Measurements from ENCODE around the gene CEP112.

CEP112 gene

DNA sequence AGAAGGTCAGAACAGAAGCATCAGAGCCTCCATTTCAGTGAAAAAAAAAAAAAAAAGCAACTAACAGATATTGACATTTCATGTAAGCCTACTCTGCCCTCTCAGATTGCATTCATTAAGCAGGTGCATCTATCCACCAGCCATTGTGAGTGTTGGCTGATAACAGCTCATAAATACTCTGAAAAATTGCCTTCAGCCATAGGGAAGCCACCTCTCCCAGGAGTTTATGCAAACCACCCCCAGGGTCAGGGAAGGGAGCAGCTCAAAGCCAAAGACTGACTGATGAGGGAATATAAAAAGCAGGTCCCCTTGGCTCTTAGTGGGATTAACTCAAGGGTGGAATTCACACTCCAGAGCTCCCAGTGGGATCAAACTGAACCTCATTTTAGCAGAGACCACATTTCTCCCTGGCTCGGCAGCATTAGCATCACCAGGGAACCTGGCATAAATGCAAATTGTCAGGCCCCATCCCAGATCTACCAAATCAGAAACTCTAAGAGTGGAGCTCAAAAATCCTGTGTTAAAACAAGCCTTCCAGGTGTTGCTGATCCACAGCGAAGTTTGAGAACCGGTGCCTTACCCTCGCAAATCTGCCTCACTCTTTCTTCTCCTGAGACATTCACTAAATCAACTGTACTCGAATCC, 23.1 kb upstream of the CEP112 start:
- TF ChIP-seq, protein P1, sequence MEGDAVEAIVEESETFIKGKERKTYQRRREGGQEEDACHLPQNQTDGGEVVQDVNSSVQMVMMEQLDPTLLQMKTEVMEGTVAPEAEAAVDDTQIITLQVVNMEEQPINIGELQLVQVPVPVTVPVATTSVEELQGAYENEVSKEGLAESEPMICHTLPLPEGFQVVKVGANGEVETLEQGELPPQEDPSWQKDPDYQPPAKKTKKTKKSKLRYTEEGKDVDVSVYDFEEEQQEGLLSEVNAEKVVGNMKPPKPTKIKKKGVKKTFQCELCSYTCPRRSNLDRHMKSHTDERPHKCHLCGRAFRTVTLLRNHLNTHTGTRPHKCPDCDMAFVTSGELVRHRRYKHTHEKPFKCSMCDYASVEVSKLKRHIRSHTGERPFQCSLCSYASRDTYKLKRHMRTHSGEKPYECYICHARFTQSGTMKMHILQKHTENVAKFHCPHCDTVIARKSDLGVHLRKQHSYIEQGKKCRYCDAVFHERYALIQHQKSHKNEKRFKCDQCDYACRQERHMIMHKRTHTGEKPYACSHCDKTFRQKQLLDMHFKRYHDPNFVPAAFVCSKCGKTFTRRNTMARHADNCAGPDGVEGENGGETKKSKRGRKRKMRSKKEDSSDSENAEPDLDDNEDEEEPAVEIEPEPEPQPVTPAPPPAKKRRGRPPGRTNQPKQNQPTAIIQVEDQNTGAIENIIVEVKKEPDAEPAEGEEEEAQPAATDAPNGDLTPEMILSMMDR (IDR thresholded peaks at IDR 0.05; ENCODE audit: unreplicated experiment in 3 of 3): no peak
- no peaks in the 10 kb centered on the region for H3K4me1 Mint-ChIP-seq
- peaks cover 1% of the 10 kb centered on the region for H3K27me3 Mint-ChIP-seq (ENCODE audit: low read depth)
- H3K9me3 Mint-ChIP-seq: no peaks in the 10 kb centered on the region
- no peaks in the 10 kb centered on the region for H3K36me3 Mint-ChIP-seq (ENCODE audit: low read depth)
- no peak overlapping the region for H3K27ac Mint-ChIP-seq
- H3K4me3 Mint-ChIP-seq: no peak overlapping the region

DNA sequence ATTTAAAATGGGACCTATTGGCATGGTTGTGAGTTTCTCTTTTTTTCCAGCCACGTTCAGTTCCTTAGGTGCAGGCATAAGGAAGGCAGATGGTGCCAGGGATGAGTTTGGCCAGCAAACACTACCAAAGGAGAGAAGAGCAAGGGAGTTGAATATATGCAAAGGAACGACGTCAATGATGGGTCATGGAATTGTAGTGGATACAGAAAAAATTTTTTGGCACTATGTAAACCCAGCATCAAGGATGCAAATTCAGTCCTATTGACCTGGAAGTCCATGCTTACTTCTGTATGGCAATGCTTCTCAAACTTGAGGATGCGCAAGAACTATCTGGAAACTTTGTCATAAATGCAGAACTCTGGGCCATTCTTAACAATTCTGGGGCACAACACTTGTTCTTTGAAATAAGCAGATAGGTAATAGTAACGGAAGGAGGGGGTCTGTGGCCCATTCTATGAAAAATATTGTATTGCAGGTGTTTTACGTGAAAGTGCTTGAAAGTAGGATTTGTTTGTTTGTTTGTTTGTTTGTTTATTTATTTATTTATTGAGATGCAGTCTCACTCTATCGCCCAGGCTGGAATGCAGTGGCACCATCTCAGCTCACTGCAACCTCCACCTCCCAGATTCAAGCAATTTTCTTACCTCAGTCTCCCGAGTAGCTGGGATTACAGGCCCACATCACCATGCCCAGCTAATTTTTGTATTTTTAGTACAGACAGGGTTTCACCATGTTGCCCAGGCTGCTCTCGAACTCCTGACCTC, 19.3 kb upstream of the CEP112 start:
- H3K27ac Mint-ChIP-seq: no peak overlapping the region
- H3K4me3 Mint-ChIP-seq: no peak overlapping the region
- H3K9me3 Mint-ChIP-seq: peaks cover 7% of the 10 kb centered on the region
- no peaks in the 10 kb centered on the region for H3K27me3 Mint-ChIP-seq (ENCODE audit: low read depth)
- H3K36me3 Mint-ChIP-seq (ENCODE audit: low read depth): no peaks in the 10 kb centered on the region
- TF ChIP-seq, protein P1 (IDR thresholded peaks at IDR 0.05; ENCODE audit: unreplicated experiment in 3 of 3): no peak
- H3K4me1 Mint-ChIP-seq: no peaks in the 10 kb centered on the region

DNA sequence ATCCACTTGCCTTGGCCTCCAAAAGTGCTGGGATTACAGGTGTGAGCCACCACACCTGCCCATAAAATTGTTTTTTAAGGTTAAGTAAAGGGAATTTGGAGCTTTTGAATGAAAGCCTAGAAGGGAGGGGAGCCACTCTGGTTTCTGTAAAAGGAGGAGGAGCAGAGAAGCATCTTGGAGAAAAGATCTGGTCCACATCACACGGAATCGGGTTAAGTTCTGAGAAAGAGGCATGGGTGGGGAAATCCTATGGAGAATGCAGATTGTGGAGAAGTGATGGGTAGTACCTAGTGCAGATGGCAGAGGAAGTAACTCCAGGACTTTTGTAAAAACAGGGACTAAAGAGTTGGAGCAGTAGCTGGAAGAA, 18.3 kb upstream of the CEP112 start:
- no peaks in the 10 kb centered on the region for H3K27me3 Mint-ChIP-seq (ENCODE audit: low read depth)
- H3K9me3 Mint-ChIP-seq: peaks cover 7% of the 10 kb centered on the region
- no peaks in the 10 kb centered on the region for H3K36me3 Mint-ChIP-seq (ENCODE audit: low read depth)
- H3K4me1 Mint-ChIP-seq: no peaks in the 10 kb centered on the region
- H3K27ac Mint-ChIP-seq: no peak overlapping the region
- H3K4me3 Mint-ChIP-seq: no peak overlapping the region
- TF ChIP-seq, protein P1 (IDR thresholded peaks at IDR 0.05; ENCODE audit: unreplicated experiment in 3 of 3): no peak

DNA sequence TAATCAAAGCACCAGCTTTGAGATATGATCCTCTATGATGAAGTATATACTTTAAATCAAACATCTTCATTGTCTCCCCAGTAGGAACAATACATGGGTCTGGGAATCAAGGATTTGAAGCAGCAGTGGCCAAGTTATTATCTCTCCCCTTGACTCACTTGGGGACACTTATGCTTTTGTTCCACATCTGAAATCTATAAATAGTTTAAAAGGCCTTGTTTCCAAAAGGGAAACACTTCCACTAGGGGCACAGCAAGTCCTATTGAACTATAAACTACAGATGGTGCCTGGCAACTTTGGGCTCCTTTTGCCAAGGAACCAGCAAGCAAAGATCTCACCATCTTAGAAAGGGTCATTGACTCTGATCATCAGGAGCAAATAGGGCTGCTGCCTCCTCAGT, 16.0 kb upstream of the CEP112 start:
- peaks cover 10% of the 10 kb centered on the region for H3K9me3 Mint-ChIP-seq
- H3K4me3 Mint-ChIP-seq: no peak overlapping the region
- H3K27ac Mint-ChIP-seq: no peak overlapping the region
- no peaks in the 10 kb centered on the region for H3K4me1 Mint-ChIP-seq
- no peaks in the 10 kb centered on the region for H3K27me3 Mint-ChIP-seq (ENCODE audit: low read depth)
- no peaks in the 10 kb centered on the region for H3K36me3 Mint-ChIP-seq (ENCODE audit: low read depth)
- TF ChIP-seq, protein P1 (IDR thresholded peaks at IDR 0.05; ENCODE audit: unreplicated experiment in 3 of 3): no peak

DNA sequence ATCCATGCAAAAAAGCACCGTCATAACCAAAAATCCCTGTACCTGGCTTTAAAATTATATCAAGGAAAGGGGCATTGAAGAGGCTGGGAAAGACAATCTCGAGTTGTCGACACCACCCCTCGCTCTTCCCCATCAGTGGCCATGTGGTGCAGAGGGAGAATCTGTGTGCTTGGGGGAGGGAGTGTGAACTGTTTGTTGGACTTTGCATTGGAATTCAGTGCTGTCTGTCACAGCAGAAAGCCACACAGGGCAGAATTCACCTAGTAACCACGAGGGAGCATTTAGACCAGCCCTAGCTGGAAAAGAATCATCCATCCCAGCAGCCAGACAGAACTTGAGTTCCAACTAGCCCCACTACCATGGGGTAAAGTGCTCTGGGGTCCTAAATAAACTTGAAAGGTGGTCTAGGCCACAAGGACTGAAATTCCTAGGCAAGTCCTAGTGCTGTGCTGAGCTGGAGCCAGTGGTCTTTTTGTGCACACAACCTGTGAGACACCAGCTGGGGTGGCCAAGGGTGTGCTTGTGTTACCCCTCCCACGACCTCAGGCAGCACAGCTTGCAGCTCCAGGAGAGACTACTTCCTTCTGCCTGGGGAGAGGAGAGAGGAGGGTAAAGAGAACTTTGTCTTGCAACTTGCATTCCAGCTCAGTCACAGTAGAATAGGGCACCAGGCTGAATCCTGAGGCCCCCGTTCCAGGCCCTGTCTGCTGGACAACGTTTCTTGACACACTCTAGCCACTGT, 11.5 kb upstream of the CEP112 start:
- Mint-ChIP-seq H3K9me3 (peaks cover 10% of the 10 kb centered on the region), H3K4me1 (no peaks in the 10 kb centered on the region), H3K27ac (no peak overlapping the region), H3K4me3 (no peak overlapping the region), H3K27me3 (ENCODE audit: low read depth) (no peaks in the 10 kb centered on the region), H3K36me3 (ENCODE audit: low read depth) (no peaks in the 10 kb centered on the region)
- TF ChIP-seq, protein P1 (IDR thresholded peaks at IDR 0.05; ENCODE audit: unreplicated experiment in 3 of 3): no peak
